CD14-positive monocyte (primary cell): ENCODE results near the gene CD276. TPM values are rescaled to one million over a fixed set of nuclear protein-coding genes. Genes with fewer than 3 reads are reported as not detected.

Source experiments
- DNase-seq, 3 donors: peaks; one replicate each; pipeline ENCODE4 v3.0.0-alpha.2; 2011 to 2022
- H2AFZ ChIP-seq: 2 replicates; pipeline ENCODE4 v1.6.0; 2012; ENCODE audit warnings: mild to moderate bottlenecking, low read depth, low read length, inconsistent platforms; ENCODE audit not compliant: insufficient read depth, poor library complexity, severe bottlenecking
- H3K27ac ChIP-seq, 2 donors: 1 replicate in 1 of 2; 2 replicates in 1 of 2; pipeline ENCODE4 v1.5.1; 2012 to 2013; ENCODE audit warnings: low read length in 2 of 2, control low read depth in 1 of 2, inconsistent platforms in 1 of 2, low read depth in 1 of 2, mild to moderate bottlenecking in 1 of 2
- H3K27me3 ChIP-seq, 2 donors: one replicate each; pipeline versions ENCODE4 v1.6.0 to v1.6.1; 2011 to 2013; ENCODE audit warnings: low read length in 2 of 2; ENCODE audit not compliant: control insufficient read depth in 2 of 2, insufficient read depth in 2 of 2
- H3K36me3 ChIP-seq, 2 donors: replicated peaks in 1 of 2; 1 replicate in 1 of 2; 2 replicates in 1 of 2; pipeline versions ENCODE4 v1.5.1 to v1.6.1; 2012 to 2013; ENCODE audit warnings: low read length in 2 of 2, control low read depth in 1 of 2, inconsistent platforms in 1 of 2, mild to moderate bottlenecking in 1 of 2; ENCODE audit not compliant: insufficient read depth in 2 of 2, control insufficient read depth in 1 of 2
- H3K4me1 ChIP-seq, 2 donors: 1 replicate in 1 of 2; 2 replicates in 1 of 2; pipeline versions ENCODE4 v1.5.1 to v1.6.1; 2012 to 2013; ENCODE audit warnings: low read length in 2 of 2, control low read depth in 1 of 2, inconsistent platforms in 1 of 2, mild to moderate bottlenecking in 1 of 2, moderate library complexity in 1 of 2; ENCODE audit not compliant: insufficient read depth in 2 of 2, control insufficient read depth in 1 of 2
- H3K4me2 ChIP-seq: replicated peaks from 2 replicates; pipeline ENCODE3; 2012; ENCODE audit warnings: low read length, moderate library complexity, mild to moderate bottlenecking; ENCODE audit not compliant: poor library complexity, severe bottlenecking; ENCODE audit errors: extremely low read depth
- H3K4me3 ChIP-seq, 3 experiments: fragments of 200-600 bp in 1 of 3; sonication (generic) in 1 of 3; replicated peaks in 1 of 3; 1 replicate in 2 of 3; 2 replicates in 1 of 3; pipeline ENCODE4 v1.5.1; 2011 to 2013; ENCODE audit warnings: low read length in 3 of 3, mild to moderate bottlenecking in 3 of 3, control low read depth in 2 of 3, low read depth in 2 of 3, inconsistent platforms in 1 of 3, moderate library complexity in 1 of 3
- H3K79me2 ChIP-seq: 2 replicates; pipeline ENCODE4 v1.6.0; 2012; ENCODE audit warnings: mild to moderate bottlenecking, control low read depth, inconsistent platforms, low read length, moderate library complexity; ENCODE audit not compliant: insufficient read depth
- H3K9ac ChIP-seq: 2 replicates; pipeline ENCODE4 v1.6.0; 2017; ENCODE audit warnings: low read length, mild to moderate bottlenecking; ENCODE audit not compliant: insufficient read depth, poor library complexity, severe bottlenecking
- H3K9me3 ChIP-seq, 2 donors: replicated peaks in 1 of 2; 1 replicate in 1 of 2; 2 replicates in 1 of 2; pipeline versions ENCODE4 v1.5.1 to v1.6.1; 2012 to 2013; ENCODE audit warnings: low read length in 2 of 2, control low read depth in 1 of 2; ENCODE audit not compliant: control insufficient read depth in 1 of 2, insufficient read depth in 1 of 2
- H4K20me1 ChIP-seq: 2 replicates; pipeline ENCODE4 v1.6.0; 2012; ENCODE audit warnings: mild to moderate bottlenecking, low read length, control low read depth, moderate library complexity; ENCODE audit not compliant: insufficient read depth
- H3K27ac Mint-ChIP-seq, 7 donors: one replicate each; pipeline ENCODE4 v1.8.0; 2020; ENCODE audit warnings: mild to moderate bottlenecking in 7 of 7, mixed read lengths in 7 of 7, moderate library complexity in 6 of 7, inconsistent platforms in 2 of 7
- H3K27me3 Mint-ChIP-seq, 3 donors: one replicate each; pipeline ENCODE4 v1.8.0; 2021 to 2022; ENCODE audit warnings: low read depth in 3 of 3, mild to moderate bottlenecking in 3 of 3, mixed read lengths in 3 of 3, moderate library complexity in 3 of 3, inconsistent platforms in 1 of 3
- H3K36me3 Mint-ChIP-seq, 2 donors: one replicate each; pipeline ENCODE4 v1.8.0; 2020; ENCODE audit warnings: mixed read lengths in 2 of 2, inconsistent platforms in 1 of 2, mild to moderate bottlenecking in 1 of 2
- H3K4me1 Mint-ChIP-seq: one replicate; pipeline ENCODE4 v1.8.0; 2020; ENCODE audit warnings: mild to moderate bottlenecking, mixed read lengths
- H3K4me3 Mint-ChIP-seq, 2 donors: one replicate each; pipeline ENCODE4 v1.8.0; 2020; ENCODE audit warnings: mild to moderate bottlenecking in 2 of 2, mixed read lengths in 2 of 2, moderate library complexity in 1 of 2
- H3K9me3 Mint-ChIP-seq, 7 donors: one replicate each; pipeline ENCODE4 v1.8.0; 2020 to 2022; ENCODE audit warnings: mixed read lengths in 7 of 7, mild to moderate bottlenecking in 6 of 7, moderate library complexity in 6 of 7, inconsistent platforms in 2 of 7
- WGBS: methylation state at CpG from one replicate; pipeline ENCODE4 v1.1.5; 2013; ENCODE audit warnings: missing lambda C conversion rate; ENCODE audit not compliant: insufficient coverage; 5-methylcytosine and 5-hydroxymethylcytosine counted together
- intact Hi-C, 2 donors: fragments of 100-400 bp; cut with micrococcal nuclease; formaldehyde crosslinking; loops; one replicate each; pipeline versions ENCODE4 v1.15.0 to v1.15.1; 2023
- polyA plus RNA-seq, 3 donors: library from polyadenylated mRNA; depleted of rRNA in 1 of 3; unstranded in 2 of 3; stranded (reverse) in 1 of 3; fragments of 300-500 nt in 2 of 3; fragments of >200 nt in 1 of 3; fragmentation: Illumina TruSeq in 2 of 3; gene quantifications; 1 replicate in 2 of 3; 2 replicates in 1 of 3; pipeline ENCODE4 v1.2.3, GENCODE V29; 2012 to 2021
- TF ChIP-seq, protein P1 (sequence below): fragments of 200-600 bp; IDR thresholded peaks from one replicate; pipeline ENCODE4 v1.8.0; 2022; ENCODE audit warnings: antibody characterized with exemption, mild to moderate bottlenecking

CD276 gene
- polyA plus RNA-seq, 3 donors = 0.52 to 0.72 (median 0.64) TPM

- peaks cover 12% of the 10 kb centered on the region for H3K4me1 Mint-ChIP-seq
- H3K27ac Mint-ChIP-seq = no peak overlapping the region
- Histone ChIP-seq H3K4me1 (peaks cover 8 to 10% of the 10 kb centered on the region in 2 donors), H4K20me1 (no peaks in the 10 kb centered on the region), H3K79me2 (no peaks in the 10 kb centered on the region), H3K27ac (no peak overlapping the region), H3K27me3 (peaks cover 35 to 55% of the 10 kb centered on the region in 2 donors), H3K4me3 (no peak overlapping the region), H2AFZ (no peak overlapping the region), H3K4me2 (no peak overlapping the region), H3K9ac (no peak overlapping the region), H3K9me3 (no peaks in the 10 kb centered on the region), H3K36me3 (no peaks in the 10 kb centered on the region)
- peaks cover 2 to 4% of the 10 kb centered on the region in 2 donors for H3K36me3 Mint-ChIP-seq
- H3K27me3 Mint-ChIP-seq = peaks cover 63 to 75% (median 67%) of the 10 kb centered on the region in 3 donors
- WGBS = 87% methylated on average over 12 of the region's 14 CpGs
- no peak for DNase-seq
- peaks cover 0 to 14% (median 4%) of the 10 kb centered on the region in 7 donors for H3K9me3 Mint-ChIP-seq
- TF ChIP-seq, protein P1, sequence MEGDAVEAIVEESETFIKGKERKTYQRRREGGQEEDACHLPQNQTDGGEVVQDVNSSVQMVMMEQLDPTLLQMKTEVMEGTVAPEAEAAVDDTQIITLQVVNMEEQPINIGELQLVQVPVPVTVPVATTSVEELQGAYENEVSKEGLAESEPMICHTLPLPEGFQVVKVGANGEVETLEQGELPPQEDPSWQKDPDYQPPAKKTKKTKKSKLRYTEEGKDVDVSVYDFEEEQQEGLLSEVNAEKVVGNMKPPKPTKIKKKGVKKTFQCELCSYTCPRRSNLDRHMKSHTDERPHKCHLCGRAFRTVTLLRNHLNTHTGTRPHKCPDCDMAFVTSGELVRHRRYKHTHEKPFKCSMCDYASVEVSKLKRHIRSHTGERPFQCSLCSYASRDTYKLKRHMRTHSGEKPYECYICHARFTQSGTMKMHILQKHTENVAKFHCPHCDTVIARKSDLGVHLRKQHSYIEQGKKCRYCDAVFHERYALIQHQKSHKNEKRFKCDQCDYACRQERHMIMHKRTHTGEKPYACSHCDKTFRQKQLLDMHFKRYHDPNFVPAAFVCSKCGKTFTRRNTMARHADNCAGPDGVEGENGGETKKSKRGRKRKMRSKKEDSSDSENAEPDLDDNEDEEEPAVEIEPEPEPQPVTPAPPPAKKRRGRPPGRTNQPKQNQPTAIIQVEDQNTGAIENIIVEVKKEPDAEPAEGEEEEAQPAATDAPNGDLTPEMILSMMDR = no peak
- intact Hi-C loops = no loop called here
- H3K4me3 Mint-ChIP-seq = peak overlapping the region in 1 of 2 donors; percentile 90
Measured at GRCh38 chr15:73682600-73683090, 1.5 kb upstream of the CD276 start.

- Mint-ChIP-seq H3K27ac (no peak overlapping the region), H3K27me3 (peaks cover 64 to 74% (median 67%) of the 10 kb centered on the region in 3 donors), H3K9me3 (peaks cover 0 to 14% (median 4%) of the 10 kb centered on the region in 7 donors), H3K4me1 (peaks cover 12% of the 10 kb centered on the region), H3K4me3 (peak overlapping the region in 1 of 2 donors; percentile 90), H3K36me3 (peaks cover 2 to 4% of the 10 kb centered on the region in 2 donors)
- Histone ChIP-seq H3K9me3 (no peaks in the 10 kb centered on the region), H3K4me3 (peak overlapping the region in 1 of 3 experiments; percentile 61), H3K4me2 (peak overlapping the region; percentile 70), H3K27me3 (peaks cover 35 to 59% of the 10 kb centered on the region in 2 donors), H3K4me1 (peaks cover 8 to 10% of the 10 kb centered on the region in 2 donors), H3K36me3 (no peaks in the 10 kb centered on the region), H2AFZ (no peak overlapping the region), H4K20me1 (no peaks in the 10 kb centered on the region), H3K27ac (no peak overlapping the region), H3K79me2 (no peaks in the 10 kb centered on the region), H3K9ac (no peak overlapping the region)
- WGBS = 13% methylated on average over 1 of the region's 7 CpGs
- TF ChIP-seq, protein P1 = no peak
- DNase-seq = no peak
- intact Hi-C loops = no loop called here
Measured at GRCh38 chr15:73683257-73683776, 866 bp upstream of the CD276 start.
